Fibroblast of the conjunctiva (primary cell): ENCODE data around the gene SPNS3.

Source experiments
- DNase-seq: peaks from one replicate; pipeline ENCODE4 v3.0.0-alpha.2; 2010; ENCODE audit warnings: low read depth

Gene SPNS3

GRCh38 chr17:4433515-4434031, at the start of gene SPNS3:
Gene SPNS3 (plus strand): TSS chr17:4433940. CDS start chr17:4433968, 28 bp downstream.
- no peak for DNase-seq

- DNase-seq: no peak
Measured at GRCh38 chr17:4386406-4386805, 47.3 kb upstream of the SPNS3 start.

- no peak for DNase-seq
Measured at GRCh38 chr17:4387137-4387536, 46.6 kb upstream of the SPNS3 start.

GRCh38 chr17:4389079-4389478, 44.7 kb upstream of the SPNS3 start:
- no peak for DNase-seq

- DNase-seq: no peak
Measured at GRCh38 chr17:4393806-4394205, 39.9 kb upstream of the SPNS3 start.

GRCh38 chr17:4394208-4395110, 39.3 kb upstream of the SPNS3 start:
- no peak for DNase-seq

GRCh38 chr17:4395111-4395478, 38.6 kb upstream of the SPNS3 start:
- DNase-seq: no peak

GRCh38 chr17:4397840-4398239, 35.9 kb upstream of the SPNS3 start:
- DNase-seq: no peak

GRCh38 chr17:4405038-4405669, 28.6 kb upstream of the SPNS3 start:
- DNase-seq: no peak

- no peak for DNase-seq
Measured at GRCh38 chr17:4405699-4406098, 28.0 kb upstream of the SPNS3 start.

GRCh38 chr17:4406386-4406785, 27.4 kb upstream of the SPNS3 start:
- DNase-seq: no peak

GRCh38 chr17:4407216-4407615, 26.5 kb upstream of the SPNS3 start:
- no peak for DNase-seq

- DNase-seq: no peak
Measured at GRCh38 chr17:4407851-4408250, 25.9 kb upstream of the SPNS3 start.

GRCh38 chr17:4409659-4410058, 24.1 kb upstream of the SPNS3 start:
- DNase-seq: no peak

GRCh38 chr17:4411201-4411600, 22.5 kb upstream of the SPNS3 start:
- DNase-seq: no peak

GRCh38 chr17:4412933-4413831, 20.6 kb upstream of the SPNS3 start:
- peak; percentile 84 for DNase-seq

GRCh38 chr17:4417129-4417667, 16.5 kb upstream of the SPNS3 start:
- no peak for DNase-seq

GRCh38 chr17:4420692-4421131, 13.0 kb upstream of the SPNS3 start:
- peak; percentile 64 for DNase-seq

GRCh38 chr17:4422864-4423263, 10.9 kb upstream of the SPNS3 start:
- no peak for DNase-seq

- no peak for DNase-seq
Measured at GRCh38 chr17:4425398-4425797, 8.3 kb upstream of the SPNS3 start.

GRCh38 chr17:4426499-4427208, 7.1 kb upstream of the SPNS3 start:
- DNase-seq: no peak
